DMS153 (cell line): ENCODE results near the gene STXBP3.

ENCODE experiments used
- DNase-seq: peaks from one replicate; lab custom pipeline; 2025; lab: John Stamatoyannopoulos, UW

STXBP3 gene

GRCh38 chr1:108843390-108844137 lies 97.1 kb downstream of the STXBP3 start:
- DNase-seq = no peak

DNA sequence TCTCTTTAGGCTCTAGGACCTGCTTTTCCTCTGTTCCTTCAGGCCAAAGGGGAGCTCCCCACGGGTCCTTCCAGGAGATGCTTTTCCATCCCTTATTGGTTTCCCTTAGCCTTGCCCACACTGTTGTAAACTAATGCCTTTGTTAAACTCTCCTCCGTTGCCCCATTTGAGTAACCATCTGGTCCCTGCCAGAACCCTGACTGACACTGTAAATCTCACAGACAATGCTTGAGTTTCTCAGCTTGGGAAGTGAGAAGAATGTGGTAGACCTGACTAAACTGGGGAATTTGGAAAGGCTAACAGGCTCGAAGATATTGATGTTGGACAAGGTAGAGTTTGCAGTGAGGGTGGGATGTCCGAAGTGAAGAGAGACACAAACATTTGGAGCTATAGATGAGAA lies 99.0 kb downstream of the STXBP3 start:
- no peak for DNase-seq

DNA sequence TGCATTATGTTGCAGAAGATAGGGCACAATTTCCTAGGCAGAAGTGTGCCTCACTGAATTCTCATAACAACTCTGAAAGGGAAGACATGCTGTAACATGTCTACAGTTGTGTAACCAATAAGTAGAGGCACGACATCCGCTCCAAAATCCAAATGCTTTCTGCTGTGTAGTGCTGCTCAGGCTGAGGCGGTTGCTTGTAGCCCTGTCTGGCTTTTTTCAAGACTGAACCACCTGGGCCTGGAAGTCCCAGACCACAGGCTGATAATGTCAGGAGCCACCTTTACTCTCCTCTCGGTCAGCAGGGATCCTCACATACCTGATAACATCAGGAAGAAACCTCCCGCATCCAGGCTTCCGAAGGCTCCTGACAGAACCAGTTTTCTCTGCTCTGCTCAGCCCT lies 99.5 kb downstream of the STXBP3 start:
- no peak for DNase-seq

DNA sequence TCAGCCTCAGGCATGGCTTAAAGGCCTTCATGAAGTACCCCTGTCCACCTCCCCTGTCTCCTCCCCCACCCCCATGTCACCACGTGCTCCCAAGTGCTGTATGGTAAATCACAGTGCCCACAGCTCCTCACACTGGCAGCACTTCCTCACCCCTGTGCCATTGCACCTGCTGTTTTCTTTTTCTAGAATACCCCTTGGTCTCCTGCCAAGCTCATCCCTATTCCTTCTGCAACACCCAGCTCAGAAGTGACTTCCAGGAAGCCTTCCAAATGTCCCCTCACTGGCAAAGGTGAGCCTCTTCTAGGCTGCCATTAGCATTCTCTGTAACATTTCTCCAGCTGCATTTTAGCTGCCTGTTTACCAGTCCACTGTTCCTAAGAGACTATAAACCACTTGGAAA lies 101.0 kb downstream of the STXBP3 start:
- DNase-seq = no peak

- DNase-seq = no peak
Observed at GRCh38 chr1:108848806-108849205, 102.3 kb downstream of the STXBP3 start.

- DNase-seq = no peak
Observed at GRCh38 chr1:108850929-108851328, 104.5 kb downstream of the STXBP3 start.

GRCh38 chr1:108851567-108851966 lies 105.1 kb downstream of the STXBP3 start:
- DNase-seq = no peak

DNA sequence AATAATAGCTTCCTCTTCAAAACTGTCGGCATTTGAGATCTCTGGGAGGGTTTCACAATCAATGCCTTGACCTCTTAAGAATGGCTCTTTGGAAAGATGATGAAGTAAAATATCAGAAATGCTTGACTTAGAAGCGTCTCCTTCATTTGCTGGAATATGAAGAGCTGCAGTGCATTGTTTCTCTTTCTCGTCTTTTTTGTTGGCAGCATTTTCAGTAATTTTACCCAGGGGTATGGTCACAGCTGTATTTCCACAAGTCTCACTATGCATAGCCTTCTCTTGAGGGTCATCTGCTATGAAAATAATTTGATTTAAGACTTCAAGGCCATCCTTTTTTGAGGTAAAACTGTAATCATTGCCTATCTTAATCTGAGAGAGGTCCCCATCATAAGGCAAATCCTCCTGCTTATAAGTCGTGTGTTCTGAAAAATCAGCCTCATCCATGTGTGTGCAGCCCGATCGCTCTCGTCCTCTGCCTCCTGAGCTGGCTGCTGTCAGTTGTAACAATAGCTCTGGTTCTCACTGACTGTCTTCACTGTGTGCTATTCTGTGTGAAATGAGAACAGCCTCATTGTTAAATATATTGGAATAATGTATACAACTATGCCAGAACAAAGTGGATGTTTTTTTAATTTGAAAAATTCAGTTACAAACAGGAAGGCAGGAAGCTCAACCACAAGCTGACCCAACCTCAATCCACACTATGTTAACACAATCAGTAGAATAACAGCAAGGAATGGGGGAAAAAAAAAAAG lies 105.9 kb downstream of the STXBP3 start:
- DNase-seq = no peak

DNA sequence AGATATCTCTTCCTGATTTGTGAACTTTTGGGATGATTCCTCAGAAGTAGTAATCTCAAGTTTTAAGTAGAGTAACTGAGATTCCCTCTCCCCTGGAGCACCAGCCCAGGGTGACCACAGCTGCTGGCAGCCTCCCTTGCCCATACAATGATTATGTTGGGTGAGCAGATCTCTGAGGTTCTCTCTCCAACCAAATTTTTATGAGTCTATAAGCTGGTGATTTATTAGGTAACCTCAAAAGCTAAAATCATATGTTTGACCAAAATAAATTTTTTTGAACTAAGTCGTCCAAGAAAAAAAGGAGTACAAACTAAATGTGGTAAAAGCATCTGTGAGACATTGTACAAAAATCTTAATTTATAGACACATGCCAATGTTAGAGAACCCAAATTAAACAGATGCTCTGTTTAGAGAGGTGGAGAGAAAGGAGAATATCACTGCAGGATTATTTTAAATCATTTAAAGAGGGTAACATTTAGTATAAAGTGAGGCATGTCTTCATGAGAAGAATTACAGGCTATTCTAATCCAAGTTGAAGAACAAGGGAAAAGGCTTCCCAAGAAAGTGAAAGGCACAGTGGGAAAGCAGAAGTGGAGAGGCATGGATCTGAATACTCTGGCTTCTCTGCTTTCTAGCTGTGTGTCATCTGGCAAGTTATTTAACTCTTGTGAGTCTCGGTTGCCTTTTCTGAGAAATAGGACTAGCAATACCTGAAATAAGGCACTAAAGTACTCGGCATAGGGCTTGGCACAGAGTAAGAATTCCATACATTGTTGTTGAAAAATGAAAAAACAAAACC lies 107.9 kb downstream of the STXBP3 start:
- DNase-seq = no peak

- no peak for DNase-seq
Observed at GRCh38 chr1:108856994-108857393, 110.5 kb downstream of the STXBP3 start, which contains the start of gene AKNAD1. AKNAD1 (minus strand) TSS chr1:108857094; CDS start chr1:108852664, 4,430 bp downstream.

DNA sequence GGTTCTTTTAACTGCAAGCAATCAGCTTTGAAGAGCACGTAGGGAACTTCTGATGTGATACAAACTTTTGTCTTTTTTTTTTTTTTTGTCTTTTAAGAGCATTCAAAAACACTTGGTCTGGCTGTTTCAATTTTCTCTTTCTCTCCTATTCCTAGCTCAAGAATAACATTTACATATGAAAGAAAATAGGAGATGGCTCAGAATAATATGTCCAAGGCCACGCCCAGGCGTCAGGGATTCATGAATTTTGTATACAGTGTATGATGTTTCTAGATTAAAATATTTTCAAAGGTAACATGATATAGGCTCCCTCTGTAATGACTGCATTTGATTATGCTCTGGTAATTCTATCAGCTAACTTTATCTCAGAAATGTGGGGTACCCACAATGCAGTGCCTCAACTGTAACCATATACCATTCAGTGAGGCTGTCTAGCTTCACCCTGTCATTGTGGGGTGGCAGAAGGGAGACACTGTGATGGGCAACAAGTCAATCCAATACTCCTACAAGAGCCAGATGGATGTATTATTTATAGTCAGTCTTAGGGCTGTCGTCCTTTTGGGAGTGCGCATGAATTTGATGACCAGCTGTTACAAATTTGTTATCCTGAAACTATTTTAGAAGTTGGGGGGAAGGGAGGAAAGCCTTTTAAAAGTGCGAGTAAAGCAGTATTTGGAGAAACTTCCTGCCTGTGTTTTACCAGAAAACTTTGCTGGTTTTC lies 111.9 kb downstream of the STXBP3 start:
- DNase-seq = no peak
